Measurements from ENCODE around the gene DCTD.
A peak's percentile ranks its signal among the peaks of the same experiment; 100 is the strongest.

The DCTD gene

GRCh38 chr4:182917182-182918043 lies at the start of gene DCTD:
Gene DCTD (minus strand): TSS chr4:182917386. CDS start chr4:182915568, 1,818 bp downstream.
- peak; percentile 92 for DNase-seq (ENCODE audit: low spot score)

DNA sequence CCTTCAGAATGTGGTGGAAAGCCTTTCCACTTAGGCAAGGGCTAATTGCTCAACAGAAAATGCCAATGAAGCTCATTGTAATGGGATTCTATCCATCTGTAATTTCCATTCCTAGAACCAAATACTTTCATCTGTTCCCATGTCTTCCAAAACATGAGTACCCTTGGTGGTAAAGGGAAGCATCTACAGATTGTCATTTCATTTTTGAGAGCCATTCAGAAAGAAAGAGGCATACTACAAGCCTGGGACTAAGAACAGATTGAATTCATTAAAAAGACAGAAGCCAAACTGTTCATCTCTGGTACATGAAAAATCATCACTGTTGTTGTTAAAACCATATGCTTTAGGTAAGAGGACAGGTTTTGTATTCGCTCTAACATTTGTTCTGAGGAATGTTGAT lies 43.6 kb upstream of the DCTD start:
- DNase-seq (ENCODE audit: low spot score) = no peak

DNA sequence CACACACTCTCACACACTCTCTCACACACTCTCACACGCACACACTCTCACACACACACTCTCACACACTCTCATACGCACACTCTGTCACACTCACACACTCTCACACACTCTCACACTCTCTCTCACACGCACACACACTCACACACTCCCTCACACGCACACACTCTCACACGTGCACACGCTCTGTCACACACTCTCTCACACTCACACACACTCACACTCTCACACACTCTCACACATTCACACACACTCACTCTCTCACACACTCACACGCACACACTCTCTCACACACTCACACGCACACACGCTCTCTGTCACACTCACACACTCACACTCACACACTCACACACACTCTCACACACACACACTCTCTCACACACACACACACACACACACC lies 43.0 kb upstream of the DCTD start:
- DNase-seq (ENCODE audit: low spot score) = no peak

GRCh38 chr4:182955411-182955810 lies 38.2 kb upstream of the DCTD start:
- peak; percentile 54 for DNase-seq (ENCODE audit: low spot score)

GRCh38 chr4:182944484-182945213 lies 27.5 kb upstream of the DCTD start:
- DNase-seq (ENCODE audit: low spot score) = no peak

DNA sequence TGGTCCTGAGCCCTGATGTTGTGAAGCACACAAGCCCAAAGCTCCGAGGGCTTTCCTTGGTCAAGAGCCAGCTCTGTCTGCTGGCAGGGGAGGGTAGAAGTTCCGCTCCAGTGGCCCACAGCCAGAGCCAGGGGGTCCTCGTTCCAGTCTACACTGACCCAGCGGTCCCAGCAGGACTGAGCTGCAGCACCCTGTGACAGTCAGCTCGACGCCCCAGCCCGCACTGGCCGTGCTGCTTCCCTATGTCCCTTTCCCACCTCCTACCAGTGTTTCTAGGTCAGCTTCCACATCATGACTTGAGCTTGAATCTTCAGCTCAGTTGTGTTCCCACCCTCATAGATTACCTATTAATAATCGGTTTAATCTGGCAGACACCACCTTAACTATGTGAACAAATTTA lies 22.5 kb upstream of the DCTD start:
- no peak for DNase-seq (ENCODE audit: low spot score)

- DNase-seq (ENCODE audit: low spot score) = peak; percentile 92
These were observed 21.0 kb upstream of the DCTD start for GRCh38 chr4:182938205-182938645.

GRCh38 chr4:182937268-182938204 lies 20.4 kb upstream of the DCTD start:
- DNase-seq (ENCODE audit: low spot score) = no peak

- DNase-seq (ENCODE audit: low spot score) = no peak
These were observed 15.5 kb upstream of the DCTD start for GRCh38 chr4:182932651-182933050.

- peak; percentile 23 for DNase-seq (ENCODE audit: low spot score)
These were observed 14.6 kb upstream of the DCTD start for GRCh38 chr4:182931691-182932345.

DNA sequence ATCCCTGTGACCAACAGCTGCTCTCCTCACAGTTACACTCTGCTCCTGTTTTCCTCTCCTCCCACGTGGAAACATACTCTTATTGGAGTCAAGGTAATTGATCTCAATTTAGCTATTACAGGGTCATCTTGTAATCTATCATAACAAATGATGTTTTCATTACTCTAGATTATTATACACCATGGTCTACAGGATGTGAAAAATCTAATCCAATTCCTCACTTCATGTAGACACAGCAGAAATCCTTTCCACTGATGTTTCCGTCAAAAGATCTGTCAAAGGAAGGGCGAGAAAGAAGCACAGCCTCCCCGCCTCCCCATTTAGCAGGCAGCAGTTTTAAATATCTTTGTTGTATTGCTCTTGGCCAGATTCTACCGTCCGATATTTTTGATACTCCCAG lies 13.7 kb upstream of the DCTD start:
- DNase-seq (ENCODE audit: low spot score) = no peak

DNA sequence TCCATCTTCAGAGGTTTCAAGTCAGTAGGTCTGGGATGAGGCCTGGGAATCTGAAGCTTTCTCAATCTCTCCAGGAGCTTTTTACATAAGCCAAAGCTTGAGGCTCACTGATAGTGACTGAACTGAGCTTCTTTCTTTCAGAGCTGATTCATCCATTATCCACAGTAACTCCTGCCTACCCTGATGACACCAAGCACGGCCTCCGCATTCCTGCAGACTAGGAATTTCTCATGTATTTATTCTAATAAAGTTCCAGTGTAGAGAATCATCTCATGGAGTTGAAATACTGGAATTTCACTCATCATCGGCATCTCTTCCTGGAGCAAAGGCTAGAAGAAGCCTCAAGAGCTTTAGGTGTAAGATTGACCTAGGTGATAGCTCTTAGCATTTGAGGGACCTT lies 12.1 kb upstream of the DCTD start:
- DNase-seq (ENCODE audit: low spot score) = peak; percentile 86

- no peak for DNase-seq (ENCODE audit: low spot score)
These were observed 10.9 kb upstream of the DCTD start for GRCh38 chr4:182928061-182928460.

- no peak for DNase-seq (ENCODE audit: low spot score)
These were observed 10.3 kb upstream of the DCTD start for GRCh38 chr4:182927505-182927904.

DNA sequence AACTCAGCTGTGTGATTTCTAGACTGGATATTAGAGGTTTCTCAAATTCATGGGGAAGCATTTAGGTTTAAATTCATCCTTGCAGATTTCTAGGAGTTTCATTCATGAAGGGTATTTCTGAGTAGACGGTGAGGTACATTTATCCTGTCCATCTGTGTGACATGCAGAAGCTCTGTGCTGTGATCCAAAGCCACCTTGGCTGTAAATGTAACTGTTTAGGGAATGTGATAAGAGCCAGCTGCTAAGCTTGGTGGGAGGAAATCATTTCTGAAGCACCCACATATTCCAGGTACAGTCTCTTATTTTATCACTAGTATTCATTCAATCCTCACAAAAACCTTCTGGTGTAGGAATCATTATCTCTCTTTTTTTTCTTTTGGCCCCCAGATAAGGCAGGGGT lies 8.7 kb upstream of the DCTD start:
- DNase-seq (ENCODE audit: low spot score) = no peak

DNA sequence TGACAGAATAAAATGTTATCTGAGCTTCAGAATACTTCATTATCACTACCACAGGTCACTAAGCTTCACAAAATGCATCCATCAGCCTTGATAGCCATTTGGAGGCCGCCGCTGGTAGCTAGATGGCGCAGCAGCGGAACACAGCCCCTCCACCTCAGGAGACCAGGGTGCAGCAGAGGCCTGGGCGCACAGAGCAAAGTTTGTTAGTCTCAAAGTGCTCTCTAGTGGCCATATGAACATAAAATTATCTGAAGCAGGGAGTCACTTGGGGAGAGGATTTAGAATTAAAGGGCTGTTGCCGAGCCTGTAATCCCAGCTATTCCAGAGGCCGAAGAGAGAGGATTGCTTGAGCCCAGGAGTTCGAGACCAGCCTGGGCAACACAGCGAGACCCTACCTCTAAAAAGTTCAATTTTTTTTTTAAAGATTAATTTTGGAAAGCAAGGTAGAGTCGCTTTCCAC lies 8.1 kb upstream of the DCTD start:
- peak; percentile 38 for DNase-seq (ENCODE audit: low spot score)

DNA sequence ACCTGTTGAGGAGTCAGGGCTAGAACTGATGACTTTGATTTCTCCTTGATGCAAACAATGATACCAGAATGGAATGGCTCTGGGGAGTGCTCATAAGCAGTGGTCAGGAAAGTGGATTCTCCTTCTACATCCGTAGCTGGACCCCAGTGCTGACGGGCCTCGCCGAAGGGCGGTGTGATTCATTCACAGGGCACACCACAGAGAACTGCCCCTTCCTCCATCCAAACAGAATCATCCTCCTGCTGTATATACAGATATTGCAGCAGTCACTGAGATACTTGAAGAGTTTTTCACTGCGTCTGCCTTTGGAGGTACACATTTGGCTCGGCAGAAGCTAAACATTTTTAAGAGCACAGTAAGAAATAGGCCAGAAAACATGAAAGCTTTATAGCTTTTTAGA lies 7.3 kb upstream of the DCTD start:
- DNase-seq (ENCODE audit: low spot score) = no peak

- no peak for DNase-seq (ENCODE audit: low spot score)
These were observed 6.7 kb upstream of the DCTD start for GRCh38 chr4:182923796-182924340.

DNA sequence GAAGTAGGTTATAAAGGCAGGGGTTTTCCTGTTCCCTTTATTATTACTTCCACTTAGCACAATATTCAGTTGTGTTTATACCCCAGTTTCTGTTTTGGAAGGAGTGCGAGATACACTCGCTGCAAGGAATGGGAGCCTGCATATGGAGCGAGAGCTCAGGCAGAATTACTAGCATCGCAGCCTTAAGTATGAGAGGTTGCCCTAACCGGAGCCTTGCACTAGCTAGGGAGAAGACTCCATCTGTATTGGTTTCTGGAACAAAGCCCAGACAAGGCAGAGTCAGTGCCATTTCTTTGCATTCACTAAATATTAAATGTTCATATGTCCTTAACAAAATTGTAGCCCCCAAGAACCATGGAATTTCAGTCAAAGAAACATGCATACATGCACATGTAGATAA lies 6.2 kb upstream of the DCTD start:
- no peak for DNase-seq (ENCODE audit: low spot score)

DNA sequence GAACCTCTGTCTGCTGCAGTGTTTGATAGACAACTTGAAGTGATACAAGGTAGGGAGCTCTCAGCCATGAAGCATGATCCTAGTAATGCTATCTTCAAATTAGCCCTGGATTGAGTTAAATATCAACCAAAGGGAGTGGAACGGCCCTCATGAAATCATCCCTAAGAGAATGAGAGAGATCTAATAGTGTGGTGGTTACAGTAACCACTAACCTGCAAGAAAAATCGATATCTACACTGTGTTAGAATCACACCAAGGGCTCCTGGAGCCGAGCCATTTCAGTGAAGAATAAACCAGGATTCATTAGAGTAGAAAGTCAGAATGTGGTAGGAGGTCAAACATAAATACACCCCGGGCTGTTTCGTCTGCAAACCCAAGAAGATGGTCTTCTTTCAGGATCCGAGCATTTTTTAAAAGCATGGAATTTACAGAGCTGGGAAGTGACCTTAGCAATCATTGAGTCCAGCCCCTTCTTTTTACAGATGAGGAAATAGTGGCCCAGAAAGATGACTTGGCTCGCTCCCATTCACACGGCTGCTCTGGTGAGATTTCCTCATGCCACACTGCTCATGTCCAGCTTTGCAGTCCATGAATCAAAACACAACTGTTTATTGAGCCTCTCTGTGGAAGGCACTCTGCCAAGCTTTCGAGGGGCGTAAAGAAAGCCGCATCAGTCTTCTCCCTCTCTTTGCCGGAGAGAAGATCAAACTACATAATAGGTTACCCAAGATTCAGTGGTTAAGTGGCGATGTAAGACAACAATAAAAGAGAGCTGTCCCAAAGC lies 5.5 kb upstream of the DCTD start:
- no peak for DNase-seq (ENCODE audit: low spot score)

Data from AG20443 (cell line).